Measurements from ENCODE around the gene DDHD1.

Gene DDHD1

GRCh38 chr14:53035336-53036210 is 117.5 kb downstream of the DDHD1 start:
- no peak for DNase-seq (ENCODE audit: low read depth, low spot score)

DNA sequence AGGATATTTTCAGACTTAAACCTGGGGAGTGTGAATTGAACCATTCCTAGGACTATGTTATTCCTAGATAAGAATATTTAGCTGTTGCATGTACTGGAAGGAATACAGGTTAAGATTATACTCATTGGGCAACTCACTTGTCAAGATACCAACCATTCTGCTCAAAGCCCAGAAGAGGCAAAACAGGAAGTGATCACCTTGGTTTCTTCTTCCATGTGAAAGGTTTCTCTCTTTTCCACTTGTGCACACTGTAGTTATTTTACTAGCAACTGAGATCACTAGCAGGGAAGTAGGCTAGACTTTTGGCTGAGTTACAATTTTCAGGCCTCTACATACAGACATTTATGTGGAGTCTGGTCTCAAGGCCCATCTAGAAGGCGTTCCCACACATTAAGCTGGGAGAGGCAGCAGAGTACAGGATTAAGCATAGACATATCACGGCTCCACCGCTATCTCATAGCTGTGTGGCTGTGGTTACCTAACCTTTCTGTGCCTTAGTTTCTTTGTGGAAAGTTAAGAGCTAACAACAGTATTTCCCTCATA is 118.4 kb downstream of the DDHD1 start:
- no peak for DNase-seq (ENCODE audit: low read depth, low spot score)

DNA sequence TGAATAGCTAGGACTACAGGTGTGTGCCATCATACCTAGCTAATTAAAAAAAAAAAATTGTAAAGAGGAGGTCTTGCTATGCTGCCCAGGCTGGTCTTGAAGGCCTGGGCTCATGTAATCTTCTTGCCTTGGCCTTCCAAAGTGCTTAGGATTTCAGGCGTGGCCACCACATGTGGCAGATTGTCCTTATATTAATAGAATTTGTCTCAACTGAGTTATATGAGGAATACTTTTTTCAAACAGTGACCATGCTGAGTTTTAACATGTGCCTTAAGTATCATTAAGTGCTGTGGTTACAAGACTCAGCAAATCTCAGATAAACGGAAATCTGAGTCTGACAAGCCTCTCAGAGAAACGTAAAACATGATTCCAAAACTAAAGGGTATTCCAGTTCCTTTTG is 119.1 kb downstream of the DDHD1 start:
- no peak for DNase-seq (ENCODE audit: low read depth, low spot score)

- no peak for DNase-seq (ENCODE audit: low read depth, low spot score)
Observed at GRCh38 chr14:53032838-53033390, 120.2 kb downstream of the DDHD1 start.

GRCh38 chr14:53032161-53032803 is 120.8 kb downstream of the DDHD1 start:
- DNase-seq (ENCODE audit: low read depth, low spot score): peak; percentile 94

DNA sequence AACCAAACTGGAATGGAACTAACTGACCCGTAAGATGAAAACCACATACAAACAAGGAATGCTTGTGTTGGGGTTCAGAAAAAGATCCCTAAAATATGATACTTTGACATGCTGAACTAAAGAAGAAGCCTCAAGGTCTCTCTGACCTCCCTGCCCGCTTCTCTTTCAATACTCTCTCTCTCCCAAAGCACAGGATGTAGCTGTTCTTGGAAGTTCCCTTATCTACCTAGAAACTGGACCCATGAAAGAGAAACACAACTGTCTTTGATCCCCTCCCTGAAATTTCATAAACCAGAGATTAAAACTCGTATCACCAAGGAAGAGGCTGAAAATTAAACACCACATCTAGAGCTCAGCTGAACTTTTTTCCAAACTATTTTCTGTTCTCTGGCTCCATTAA is 125.6 kb downstream of the DDHD1 start:
- no peak for DNase-seq (ENCODE audit: low read depth, low spot score)

DNA sequence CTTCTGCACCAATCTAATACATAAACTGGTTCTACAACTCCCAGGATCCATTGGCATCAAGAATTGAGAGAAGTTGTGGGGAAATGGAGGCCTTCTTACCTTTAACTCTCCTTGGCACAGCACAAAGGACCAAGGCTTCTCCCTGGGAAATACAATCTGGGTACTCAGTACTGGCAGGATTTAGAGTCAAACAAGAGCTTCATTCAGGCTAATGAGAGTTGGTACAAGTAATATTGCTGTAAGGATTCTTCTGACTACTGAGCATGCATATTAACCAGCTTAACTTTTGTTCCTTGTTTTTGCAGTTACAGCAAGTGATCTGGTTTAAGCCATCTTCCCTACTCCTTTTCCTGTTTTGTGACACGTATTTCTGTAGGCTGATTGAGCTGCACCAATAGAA is 126.1 kb downstream of the DDHD1 start:
- DNase-seq (ENCODE audit: low read depth, low spot score): no peak

DNA sequence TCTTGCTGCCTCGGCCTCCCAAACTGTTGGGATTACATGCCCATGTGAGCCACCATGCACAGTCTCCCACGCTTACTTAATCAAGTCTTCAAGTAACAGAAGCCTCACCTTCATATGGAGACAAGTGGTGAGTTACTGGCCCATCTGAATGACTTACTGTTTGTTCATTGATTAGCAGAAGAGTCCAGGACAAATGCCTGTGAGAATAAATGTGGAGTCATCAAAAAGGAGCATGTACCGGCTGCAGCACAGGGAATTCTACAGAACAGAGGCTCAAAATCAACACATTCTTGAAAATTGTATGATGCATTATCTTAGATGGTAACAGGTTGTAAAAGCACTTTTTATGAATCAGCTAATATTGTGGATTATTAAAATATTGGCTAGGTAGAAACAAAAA is 129.8 kb downstream of the DDHD1 start:
- DNase-seq (ENCODE audit: low read depth, low spot score): no peak

DNA sequence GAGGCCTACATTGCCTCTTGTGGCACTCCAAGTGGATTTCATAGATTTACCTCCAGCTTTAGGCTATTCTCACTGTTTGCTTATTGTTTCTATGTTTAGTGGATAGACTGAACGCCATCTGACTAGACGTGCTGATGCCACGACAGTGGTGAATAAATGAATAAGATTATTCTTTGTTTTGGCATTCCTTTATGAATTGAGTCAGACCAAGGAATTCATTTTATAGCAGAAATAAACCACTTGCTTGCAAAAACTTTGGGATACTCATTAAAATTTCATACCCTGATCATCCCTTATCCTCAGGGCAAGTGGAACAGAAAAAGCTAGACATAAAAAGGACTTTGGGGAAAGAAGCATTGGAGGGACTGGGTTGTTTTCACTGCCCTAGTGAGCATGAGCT is 130.5 kb downstream of the DDHD1 start:
- peak; percentile 61 for DNase-seq (ENCODE audit: low read depth, low spot score)

DNA sequence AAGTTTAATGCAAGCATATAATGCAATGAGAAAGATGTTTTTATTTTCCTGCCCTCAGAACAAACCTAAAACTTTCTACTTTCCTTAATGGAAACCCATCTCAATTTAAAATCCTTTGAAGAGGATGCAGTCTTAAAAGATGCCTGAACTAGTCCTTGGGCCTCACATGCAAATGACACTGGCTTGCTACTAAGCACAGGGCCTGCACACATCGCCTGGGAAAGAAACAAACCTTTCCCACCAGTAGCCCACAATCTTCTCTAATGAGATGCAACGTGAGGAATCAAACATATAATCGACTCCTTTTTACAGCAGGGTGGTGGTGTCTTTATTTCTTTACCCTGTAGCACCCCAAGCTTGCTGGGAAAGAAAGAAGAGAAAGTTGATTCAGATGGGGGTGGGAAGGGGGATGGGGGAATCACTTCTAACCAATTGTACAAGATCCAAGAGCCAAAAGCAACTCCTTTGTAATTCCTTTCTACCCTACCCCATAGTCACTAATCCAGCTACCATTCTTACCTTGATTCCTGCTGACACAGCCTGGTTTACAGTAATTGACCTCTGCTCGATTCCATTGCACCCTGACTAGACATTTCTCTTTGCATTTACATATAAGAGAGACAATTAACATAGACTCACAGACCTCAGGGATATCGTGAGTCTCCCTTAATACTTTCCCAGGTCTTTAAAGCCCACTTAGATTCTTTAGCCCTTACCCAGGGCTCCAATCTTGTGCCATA is 132.8 kb downstream of the DDHD1 start:
- DNase-seq (ENCODE audit: low read depth, low spot score): no peak

- no peak for DNase-seq (ENCODE audit: low read depth, low spot score)
Observed at GRCh38 chr14:53019406-53019805, 133.7 kb downstream of the DDHD1 start.

- DNase-seq (ENCODE audit: low read depth, low spot score): no peak
Observed at GRCh38 chr14:53017837-53018236, 135.3 kb downstream of the DDHD1 start.

DNA sequence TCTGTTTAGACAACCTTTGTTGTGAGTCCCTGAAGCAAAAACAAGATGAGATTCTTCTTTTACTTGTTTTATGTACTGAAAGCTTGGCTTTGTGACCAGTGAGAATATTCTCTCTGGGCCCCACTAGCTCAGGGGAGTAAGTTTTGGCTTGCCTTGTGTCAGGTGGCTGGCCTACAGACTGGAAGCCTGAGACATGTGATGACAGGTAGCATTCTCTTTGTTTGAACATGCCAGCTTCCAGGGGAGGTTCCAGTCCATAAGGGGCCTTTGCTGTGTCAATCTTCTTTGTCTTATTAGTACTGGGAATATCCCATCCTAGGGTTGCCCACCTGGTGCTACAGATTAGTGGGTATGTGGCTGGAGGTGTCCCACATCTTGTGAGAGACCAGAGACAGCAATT is 136.2 kb downstream of the DDHD1 start:
- DNase-seq (ENCODE audit: low read depth, low spot score): no peak

- peak; percentile 51 for DNase-seq (ENCODE audit: low read depth, low spot score)
Observed at GRCh38 chr14:53016491-53016890, 136.6 kb downstream of the DDHD1 start.

DNA sequence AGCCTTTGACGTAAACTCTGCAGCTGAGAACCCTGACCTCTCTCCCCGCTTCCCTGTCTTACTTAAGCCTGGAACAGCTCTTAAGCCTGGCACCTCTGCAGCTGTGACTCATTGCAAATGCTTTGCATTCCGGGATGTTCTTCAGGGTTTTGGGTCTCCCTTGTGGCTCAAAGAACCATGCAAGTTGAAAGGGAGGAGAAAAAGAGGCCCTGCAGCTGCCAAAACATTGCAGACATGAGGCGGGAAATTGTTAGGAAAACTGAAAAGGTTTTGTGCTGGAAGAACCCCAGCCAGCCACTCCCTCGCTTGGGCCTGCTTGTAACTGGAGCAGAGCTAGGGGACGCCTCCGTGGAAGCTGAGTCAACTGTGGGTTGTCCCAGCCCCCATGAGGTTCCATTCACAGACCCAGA is 142.1 kb downstream of the DDHD1 start:
- peak; percentile 92 for DNase-seq (ENCODE audit: low read depth, low spot score)

DNA sequence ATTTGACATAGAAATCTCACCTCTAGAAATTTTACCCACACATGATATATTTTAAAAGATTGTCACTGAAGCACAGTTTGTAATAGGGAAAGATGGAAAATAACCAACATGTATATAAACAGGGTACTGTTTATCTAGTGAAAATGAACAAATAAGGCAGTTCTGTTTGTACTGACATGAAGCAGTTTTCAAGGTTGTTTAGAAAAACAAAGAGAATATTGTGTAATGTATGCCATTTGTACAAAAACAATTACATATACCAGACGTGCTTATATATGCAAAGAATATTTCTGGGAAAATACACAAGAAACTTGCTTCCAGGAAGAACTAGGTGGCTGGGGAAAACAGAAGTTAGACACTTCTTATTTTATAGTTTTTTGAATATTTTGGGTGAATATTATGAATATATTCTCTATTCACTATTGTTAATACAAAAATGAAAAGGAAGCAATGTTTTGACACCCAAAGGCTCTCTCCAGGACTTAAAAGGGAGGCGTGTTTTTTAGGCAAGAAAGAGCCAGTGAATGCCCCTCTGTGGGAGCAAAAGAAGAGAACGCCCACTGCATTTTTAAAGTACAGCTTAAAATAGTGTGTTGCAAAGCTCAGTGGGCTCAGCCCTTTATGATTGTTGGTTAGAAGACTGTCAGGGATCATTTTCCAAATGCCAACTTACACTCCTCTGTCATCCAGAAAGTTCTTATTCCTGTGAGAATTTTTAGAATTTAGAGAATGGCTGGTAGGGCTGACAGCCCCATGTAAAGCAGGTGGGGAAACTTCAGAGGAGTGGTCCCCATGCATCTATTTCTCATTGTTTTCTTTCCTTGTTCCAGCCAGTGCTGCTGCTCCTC is 142.7 kb downstream of the DDHD1 start:
- DNase-seq (ENCODE audit: low read depth, low spot score): no peak

GRCh38 chr14:53006931-53007562 is 146.1 kb downstream of the DDHD1 start:
- no peak for DNase-seq (ENCODE audit: low read depth, low spot score)

GRCh38 chr14:53004976-53005375 is 148.1 kb downstream of the DDHD1 start:
- DNase-seq (ENCODE audit: low read depth, low spot score): no peak

- no peak for DNase-seq (ENCODE audit: low read depth, low spot score)
Observed at GRCh38 chr14:53003776-53004175, 149.3 kb downstream of the DDHD1 start.

DNA sequence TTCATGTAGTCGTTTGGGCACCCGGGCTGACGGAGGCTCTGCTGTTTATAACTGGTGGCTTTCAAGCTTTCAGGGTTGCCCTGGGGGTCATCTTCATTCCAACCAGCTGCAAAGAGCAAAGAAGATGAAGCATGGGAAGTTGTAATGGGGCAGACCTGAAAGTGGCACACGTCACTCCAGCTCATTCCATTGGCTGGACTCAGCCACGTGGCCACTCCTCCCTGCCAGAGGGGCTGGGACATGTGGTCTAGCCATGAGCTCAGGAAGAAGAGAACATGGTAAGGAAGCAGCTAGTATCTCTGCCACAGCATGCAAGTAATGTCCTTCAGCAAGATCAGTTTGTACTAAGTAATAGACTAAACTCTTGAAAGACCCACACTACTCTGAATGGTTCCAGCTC is 150.5 kb downstream of the DDHD1 start:
- DNase-seq (ENCODE audit: low read depth, low spot score): no peak
